Testis (tissue), 3 donors: Measurements from ENCODE around the gene VPS26C. TPM values are rescaled to one million over a fixed set of nuclear protein-coding genes. Genes with fewer than 3 reads are reported as not detected.

Experiments
- DNase-seq: peaks from one replicate; pipeline ENCODE4 v3.0.0-alpha.2; 2019
- H3K27ac ChIP-seq, 2 donors: fragments of 200-600 bp; sonication (generic); one replicate each; pipeline ENCODE4 v1.5.1; 2019
- H3K27me3 ChIP-seq: fragments of 200-600 bp; sonication (generic); one replicate; pipeline ENCODE4 v1.5.1; 2019
- H3K36me3 ChIP-seq: fragments of 200-600 bp; sonication (generic); one replicate; pipeline ENCODE4 v1.5.1; 2017; ENCODE audit warnings: low read depth; ENCODE audit errors: missing control alignments
- H3K4me1 ChIP-seq: fragments of 200-600 bp; sonication (generic); one replicate; pipeline ENCODE4 v1.5.1; 2019
- H3K4me3 ChIP-seq, 2 donors: fragments of 200-600 bp; sonication (generic); one replicate each; pipeline ENCODE4 v1.5.1; 2017 to 2019
- H3K9me3 ChIP-seq: fragments of 200-600 bp; sonication (generic); one replicate; pipeline ENCODE4 v1.5.1; 2017
- CTCF ChIP-seq, 3 experiments: fragments of 450-650 bp in 2 of 3; fragments of 200-600 bp in 1 of 3; sonication (generic) in 1 of 3; IDR thresholded peaks; one replicate each; pipeline ENCODE4 v1.5.1; 2016 to 2019; ENCODE audit warnings: antibody characterized with exemption in 3 of 3, mild to moderate bottlenecking in 2 of 3, moderate library complexity in 1 of 3
- POLR2A ChIP-seq: fragments of 450-650 bp; IDR thresholded peaks from one replicate; pipeline ENCODE4 v1.6.1; 2017; ENCODE audit warnings: antibody characterized with exemption, mild to moderate bottlenecking, moderate library complexity
- WGBS, 2 donors: methylation state at CpG; one replicate each; pipeline ENCODE4 v1.1.5; 2018; 5-methylcytosine and 5-hydroxymethylcytosine counted together
- intact Hi-C: fragments of 100-400 bp; cut with DNase I; formaldehyde crosslinking; loops from one replicate; pipeline ENCODE4 v1.15.1; 2023; ENCODE audit warnings: low total_unique reads
- polyA plus RNA-seq: library from polyadenylated mRNA; stranded (reverse); fragments of 350-450 nt; fragmentation: Illumina TruSeq; extraction: RNeasy Lipid Tissue Mini Kit (QIAGEN cat#74804); gene quantifications from one replicate; pipeline ENCODE4 v1.2.3, GENCODE V29; 2014; ENCODE audit warnings: low read depth, low replicate concordance; ENCODE audit not compliant: insufficient read depth
- total RNA-seq, 2 donors: library from RNA; depleted of rRNA; stranded (reverse); fragments of >200 nt; gene quantifications; one replicate each; pipeline ENCODE4 v1.2.3, GENCODE V29; 2016

The VPS26C gene
- total and polyA plus RNA-seq, 3 donors from 2014 or later = 25.3 to 48.1 (median 46.5) TPM

- intact Hi-C loops = no loop called here
- H3K36me3 ChIP-seq = no peaks in the 10 kb centered on the region
These were observed 29.4 kb downstream of the VPS26C start for GRCh38 chr21:37237764-37238163.

GRCh38 chr21:37237346-37237745 lies 29.8 kb downstream of the VPS26C start:
- Histone ChIP-seq H3K4me1 (peaks cover 5% of the 10 kb centered on the region), H3K9me3 (no peaks in the 10 kb centered on the region), H3K27me3 (no peaks in the 10 kb centered on the region), H3K4me3 (no peak overlapping the region), H3K27ac (no peak overlapping the region), H3K36me3 (no peaks in the 10 kb centered on the region)
- TF ChIP-seq POLR2A (no peak), CTCF (IDR thresholded peaks at IDR 0.05) (no peak)
- 62 to 70% methylated on average over 2 of the region's 2 CpGs for WGBS, 2 donors
- no peak for DNase-seq
- intact Hi-C loops = no loop called here

More at GRCh38 chr21:37237764-37238163, 29.4 kb downstream of the VPS26C start:
- H3K27ac ChIP-seq = peak overlapping the region in 1 of 2 donors; percentile 31
- TF ChIP-seq POLR2A = no peak
- TF ChIP-seq CTCF (IDR thresholded peaks at IDR 0.05) = no peak
- H3K9me3 ChIP-seq = no peaks in the 10 kb centered on the region
- H3K27me3 ChIP-seq = no peaks in the 10 kb centered on the region
- peak; percentile 58 for DNase-seq
- WGBS, 2 donors = 66 to 67% methylated on average over 4 of the region's 4 CpGs
- no peak overlapping the region for H3K4me3 ChIP-seq
- H3K4me1 ChIP-seq = peaks cover 5% of the 10 kb centered on the region

- TF ChIP-seq CTCF (IDR thresholded peaks at IDR 0.05) (no peak), POLR2A (no peak)
- Histone ChIP-seq H3K4me3 (no peak overlapping the region), H3K4me1 (peaks cover 5% of the 10 kb centered on the region), H3K9me3 (no peaks in the 10 kb centered on the region), H3K27ac (no peak overlapping the region), H3K36me3 (no peaks in the 10 kb centered on the region), H3K27me3 (no peaks in the 10 kb centered on the region)
- no peak for DNase-seq
- intact Hi-C loops = no loop called here
- 96 to 100% methylated on average over 9 of the region's 9 CpGs for WGBS, 2 donors
These were observed 33.5 kb downstream of the VPS26C start for GRCh38 chr21:37233551-37234146.

- Histone ChIP-seq H3K36me3 (no peaks in the 10 kb centered on the region), H3K4me1 (no peaks in the 10 kb centered on the region), H3K4me3 (no peak overlapping the region), H3K9me3 (no peaks in the 10 kb centered on the region), H3K27ac (no peak overlapping the region), H3K27me3 (no peaks in the 10 kb centered on the region)
- DNase-seq = no peak
- intact Hi-C loops = no loop called here
- no peak for TF ChIP-seq POLR2A
- no peak for TF ChIP-seq CTCF (IDR thresholded peaks at IDR 0.05)
- WGBS, 2 donors = 90 to 95% methylated on average over 19 of the region's 19 CpGs
These were observed 34.7 kb downstream of the VPS26C start for GRCh38 chr21:37232274-37233018.
